HG03520 (cell line): ENCODE measurements around the gene RAB27A.
A peak's percentile ranks its signal among the peaks of the same experiment; 100 is the strongest.
"Not testable (repeated sequence)": the region's sequence is repeated elsewhere in the genome, so short reads cannot be mapped to it uniquely, and the experiment has no call there.

ENCODE experiments used
- ATAC-seq: cut with Tn5 transposase; IDR thresholded peaks from one replicate; pipeline ENCODE4 v1.9.1; 2021; ENCODE audit warnings: mild to moderate bottlenecking, moderate library complexity; ENCODE audit not compliant: unreplicated experiment

RAB27A gene

GRCh38 chr15:55289746-55290527 lies at the start of gene RAB27A:
TSS of gene RAB27A (minus strand) at chr15:55289813. CDS start at chr15:55234934, 54,879 bp downstream.
- peak; percentile 66 for ATAC-seq

- no peak for ATAC-seq
Observed at GRCh38 chr15:55337160-55337559, 47.5 kb upstream of the RAB27A start.

- no peak for ATAC-seq
Observed at GRCh38 chr15:55334997-55335396, 45.4 kb upstream of the RAB27A start.

DNA sequence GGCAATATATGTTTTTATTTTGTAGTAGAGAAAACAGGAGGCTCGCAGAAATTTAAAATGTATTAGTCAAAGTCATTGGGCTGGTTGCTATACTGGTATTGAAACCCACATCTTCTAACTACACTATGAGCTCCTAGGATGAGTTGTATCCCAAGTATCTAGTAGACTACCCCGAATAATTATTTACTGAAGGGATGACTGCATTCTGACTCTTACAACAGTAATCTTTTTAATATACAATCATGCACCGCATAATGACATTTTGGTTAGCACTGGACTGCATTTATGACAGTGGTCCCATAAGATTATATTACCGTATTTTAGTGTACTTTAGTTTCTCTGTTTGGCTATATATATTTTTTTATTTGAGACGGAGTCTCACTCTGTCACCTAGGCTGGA lies 44.8 kb upstream of the RAB27A start:
- no peak for ATAC-seq

DNA sequence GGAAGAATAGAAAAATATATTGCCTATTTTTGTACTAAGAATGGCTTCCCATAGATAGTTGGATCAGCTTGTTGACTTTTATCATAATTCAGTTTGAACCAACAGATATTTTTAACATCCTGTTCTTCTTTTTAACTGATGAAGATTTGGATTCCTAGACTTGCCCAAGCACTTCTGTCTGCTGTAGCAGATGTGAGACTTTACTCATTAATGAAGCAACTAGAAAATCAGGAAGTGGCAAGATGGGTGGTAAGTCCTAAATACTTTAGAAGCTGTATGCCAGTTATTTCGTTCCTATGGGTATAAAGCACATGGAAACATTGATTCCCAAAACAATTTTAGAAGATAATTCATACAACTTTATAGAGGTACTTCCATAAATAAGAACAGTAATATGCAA lies 37.8 kb upstream of the RAB27A start:
- no peak for ATAC-seq

GRCh38 chr15:55322467-55322866 lies 32.9 kb upstream of the RAB27A start:
- ATAC-seq, result no peak

- no peak for ATAC-seq
Observed at GRCh38 chr15:55320963-55321362, 31.4 kb upstream of the RAB27A start.

GRCh38 chr15:55320238-55320550 lies 30.6 kb upstream of the RAB27A start:
- no peak for ATAC-seq

- peak; percentile 43 for ATAC-seq
Observed at GRCh38 chr15:55319537-55320237, 30.1 kb upstream of the RAB27A start.

DNA sequence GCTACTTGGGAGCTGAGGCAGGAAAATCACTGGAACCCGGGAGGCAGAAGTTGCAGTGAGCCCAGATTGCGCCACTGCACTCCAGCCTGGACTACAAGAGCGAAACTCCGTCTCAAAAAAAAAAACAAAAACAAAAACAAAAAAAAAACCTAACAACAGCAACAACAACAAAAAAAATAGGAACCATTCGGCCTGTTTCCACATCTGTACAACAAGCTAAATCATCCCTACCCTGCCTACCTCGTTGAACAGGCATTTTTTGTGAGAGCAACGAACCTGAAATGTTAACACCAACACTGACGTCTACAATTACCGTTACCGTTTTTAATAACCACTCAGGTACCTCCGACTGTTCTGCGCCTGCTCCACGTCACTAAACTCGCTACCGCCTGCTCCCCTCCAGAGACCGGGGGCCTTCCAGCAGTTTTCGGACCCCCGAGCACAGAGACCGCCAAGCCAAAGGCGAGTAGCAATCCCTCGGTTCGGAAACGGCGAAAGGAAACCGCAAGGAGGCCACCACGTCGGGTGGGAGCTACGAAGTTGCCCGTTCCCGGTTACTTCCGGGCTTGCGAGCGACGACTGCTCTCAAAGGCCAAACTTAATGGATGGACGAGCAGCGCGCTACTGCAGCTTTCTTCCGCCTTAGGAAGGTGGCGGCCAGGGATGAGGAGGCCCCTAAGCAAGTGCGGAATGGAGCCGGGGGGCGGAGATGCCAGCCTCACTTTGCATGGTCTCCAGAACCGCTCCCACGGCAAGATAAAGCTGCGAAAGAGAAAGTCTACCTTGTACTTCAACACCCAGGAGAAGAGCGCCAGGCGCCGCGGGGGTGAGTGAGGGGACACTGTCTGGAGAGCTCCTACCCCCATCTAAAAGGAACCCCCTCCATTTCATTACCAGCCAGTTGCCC lies 29.2 kb upstream of the RAB27A start, which contains the start of the genes PIGB and PIGBOS1:
TSS of gene PIGB (plus strand) at position 635 of the 907 bp plus-strand sequence. CDS start at position 664, 29 bp downstream.
TSS of gene PIGBOS1 (minus strand) at position 536 of the 907 bp plus-strand sequence. CDS start 1,331 bp downstream, outside the sequence.
- peak; percentile 79 for ATAC-seq

DNA sequence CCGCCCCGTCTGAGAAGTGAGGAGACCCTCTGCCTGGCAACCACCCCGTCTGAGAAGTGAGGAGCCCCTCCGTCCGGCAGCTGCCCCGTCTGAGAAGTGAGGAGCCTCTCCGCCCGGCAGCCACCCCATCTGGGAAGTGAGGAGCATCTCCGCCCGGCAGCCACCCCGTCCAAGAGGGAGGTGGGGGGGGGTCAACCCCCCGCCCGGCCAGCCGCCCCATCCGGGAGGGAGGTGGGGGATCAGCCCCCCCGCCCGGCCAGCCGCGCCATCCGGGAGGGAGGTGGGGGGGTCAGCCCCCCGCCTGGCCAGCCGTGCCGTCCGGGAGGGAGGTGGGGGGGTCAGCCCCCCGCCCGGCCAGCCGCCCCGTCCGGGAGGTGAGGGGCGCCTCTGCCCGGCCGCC lies 13.2 kb upstream of the RAB27A start:
- not testable (repeated sequence) for ATAC-seq

DNA sequence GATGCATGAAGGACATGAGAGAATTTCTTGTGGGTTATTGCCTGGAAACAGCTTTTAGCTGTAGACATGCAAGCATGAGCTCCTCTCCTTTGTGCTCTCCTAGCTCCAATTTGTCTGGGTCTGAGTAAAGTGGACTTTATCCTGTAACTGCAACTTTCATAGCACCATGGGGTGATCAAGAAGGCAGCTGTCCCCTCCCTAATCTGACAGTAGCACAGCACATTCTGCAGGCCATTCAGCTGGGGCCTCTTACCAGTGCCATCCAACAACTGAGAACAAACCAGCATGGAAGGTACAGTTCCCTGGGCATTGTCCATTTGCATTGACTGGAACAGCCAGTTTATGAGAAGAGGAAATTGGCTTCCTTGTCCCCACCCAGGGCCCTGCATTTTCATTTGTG lies 7.7 kb upstream of the RAB27A start:
- ATAC-seq, result no peak

DNA sequence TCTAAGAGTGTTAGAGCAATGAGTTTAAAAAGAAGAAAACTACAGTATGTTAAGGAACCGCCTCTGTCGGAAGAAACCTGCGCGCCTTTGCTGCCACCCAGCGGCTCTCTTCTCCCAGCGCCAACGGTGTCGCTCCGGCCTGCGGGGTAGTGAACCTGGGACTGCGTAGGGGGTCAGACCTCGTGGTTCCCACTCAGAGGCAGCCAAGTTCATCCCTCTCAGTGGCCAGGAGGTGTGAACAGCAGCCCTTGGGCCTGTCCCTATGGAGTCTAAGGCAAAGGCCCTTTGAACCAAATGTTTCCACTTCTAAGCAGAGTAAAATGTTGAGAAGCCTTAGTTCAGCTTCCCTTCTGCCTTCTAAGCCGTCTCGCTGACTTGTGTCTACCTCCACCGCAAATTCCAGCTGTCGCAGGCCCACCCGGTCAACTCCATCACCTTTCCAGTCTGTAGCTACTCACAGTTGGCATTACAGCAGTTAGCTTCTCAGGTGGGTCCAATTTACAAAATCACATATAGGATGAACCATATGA lies 980 bp upstream of the RAB27A start:
- ATAC-seq, result peak; percentile 68

- ATAC-seq, result peak; percentile 25
Observed at GRCh38 chr15:55289011-55289745, 435 bp downstream of the RAB27A start.

DNA sequence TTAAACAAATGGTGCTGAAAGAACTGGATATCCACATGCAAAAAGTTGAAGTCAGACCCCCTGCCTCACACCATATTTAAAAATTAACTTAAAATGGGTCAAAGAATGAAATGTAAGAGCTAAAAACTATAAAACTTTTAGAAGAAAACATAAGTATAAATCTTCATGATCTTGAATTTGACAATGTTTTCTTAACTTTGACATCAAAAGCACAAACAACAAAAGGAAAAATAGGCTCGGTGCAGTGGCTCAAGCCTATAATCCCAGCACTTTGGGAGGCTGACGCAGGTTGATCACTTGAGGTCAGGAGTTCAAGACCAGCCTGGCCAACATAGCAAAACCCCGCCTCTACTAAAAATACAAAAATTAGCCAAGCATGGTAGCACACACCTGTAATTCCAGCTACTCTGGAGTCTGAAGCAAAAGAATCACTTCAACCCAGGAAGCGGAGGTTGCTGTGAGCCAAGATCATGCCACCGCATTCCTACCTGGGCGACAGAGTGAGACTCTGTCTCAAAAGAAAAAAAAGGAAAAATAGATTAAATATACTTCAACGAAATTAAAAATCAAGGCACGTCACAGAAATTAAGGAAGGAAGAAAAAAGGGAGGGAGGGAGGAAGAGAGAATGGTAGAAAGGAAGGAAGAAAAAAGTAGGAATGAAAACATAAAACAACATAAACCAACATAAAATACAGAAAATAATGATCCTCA lies 1.5 kb downstream of the RAB27A start:
- ATAC-seq, result no peak

GRCh38 chr15:55286442-55287189 lies 3.0 kb downstream of the RAB27A start:
- not testable (repeated sequence) for ATAC-seq

DNA sequence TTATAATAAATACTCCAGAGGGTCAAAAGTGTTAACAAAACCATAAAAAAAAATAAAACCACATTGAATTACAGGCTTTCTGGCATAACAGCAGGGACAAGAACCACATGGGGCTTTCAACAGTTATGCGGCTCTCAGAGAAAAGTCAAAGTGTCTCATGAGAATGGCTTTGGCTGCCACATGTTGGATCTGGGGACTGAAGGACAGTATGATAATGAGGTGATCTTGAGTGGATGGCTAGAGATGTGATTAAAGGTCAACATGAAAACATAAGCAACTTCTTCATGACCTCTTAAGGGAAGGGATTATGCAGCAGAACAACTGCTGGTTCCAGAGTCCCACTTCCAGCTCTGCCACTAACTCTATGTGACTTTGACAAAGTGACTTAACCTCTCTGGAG lies 5.2 kb downstream of the RAB27A start:
- ATAC-seq, result no peak

GRCh38 chr15:55283379-55284147 lies 6.0 kb downstream of the RAB27A start:
- no peak for ATAC-seq
